CD4-positive, alpha-beta T cell treated with Interleukin-4 for 4 hours (primary cell): ENCODE data around the gene APOC3.

Experiments
- DNase-seq: peaks from one replicate; pipeline ENCODE4 v3.0.0-alpha.2; 2020

The APOC3 gene

GRCh38 chr11:116807601-116808261, 22.0 kb upstream of the APOC3 start:
- no peak for DNase-seq

GRCh38 chr11:116808262-116809175, 21.2 kb upstream of the APOC3 start:
- no peak for DNase-seq

- no peak for DNase-seq
These were observed 18.5 kb upstream of the APOC3 start for GRCh38 chr11:116811194-116811593.

GRCh38 chr11:116812109-116812508, 17.6 kb upstream of the APOC3 start:
- DNase-seq = no peak

- DNase-seq = no peak
These were observed 16.5 kb upstream of the APOC3 start for GRCh38 chr11:116813170-116813569.

GRCh38 chr11:116813781-116814471, 15.8 kb upstream of the APOC3 start:
- DNase-seq = no peak

- DNase-seq = no peak
These were observed 15.2 kb upstream of the APOC3 start for GRCh38 chr11:116814502-116814901.

GRCh38 chr11:116819049-116819448, 10.7 kb upstream of the APOC3 start:
- no peak for DNase-seq

- no peak for DNase-seq
These were observed 8.4 kb upstream of the APOC3 start for GRCh38 chr11:116821050-116821918.

GRCh38 chr11:116822575-116822974, 7.1 kb upstream of the APOC3 start:
- no peak for DNase-seq

- no peak for DNase-seq
These were observed 6.5 kb upstream of the APOC3 start, which contains the start of gene APOA4 for GRCh38 chr11:116823031-116823843. Gene APOA4 (minus strand): TSS chr11:116823304. CDS start chr11:116823191, 113 bp downstream.

- no peak for DNase-seq
These were observed 4.3 kb upstream of the APOC3 start for GRCh38 chr11:116825434-116825833.

- no peak for DNase-seq
These were observed 3.6 kb upstream of the APOC3 start for GRCh38 chr11:116825854-116826750.

GRCh38 chr11:116826751-116827431, 2.8 kb upstream of the APOC3 start:
- no peak for DNase-seq

GRCh38 chr11:116827461-116827860, 2.2 kb upstream of the APOC3 start:
- DNase-seq = no peak

- DNase-seq = no peak
These were observed 829 bp upstream of the APOC3 start for GRCh38 chr11:116828632-116829524.

- no peak for DNase-seq
These were observed 641 bp downstream of the APOC3 start for GRCh38 chr11:116830184-116830912.

- no peak for DNase-seq
These were observed 2.2 kb downstream of the APOC3 start for GRCh38 chr11:116831790-116832349.
